Measurements from ENCODE around the gene MEIS3. TPM values are rescaled to one million over a fixed set of nuclear protein-coding genes. Genes with fewer than 3 reads are reported as not detected.

MEIS3 gene
- total and polyA plus RNA-seq, 10 of the 15 experiments (the other 5 are each of a cell fraction or from before 2014, with no cell fraction given) = 0.05 to 0.23 TPM; not detected in 8

DNA sequence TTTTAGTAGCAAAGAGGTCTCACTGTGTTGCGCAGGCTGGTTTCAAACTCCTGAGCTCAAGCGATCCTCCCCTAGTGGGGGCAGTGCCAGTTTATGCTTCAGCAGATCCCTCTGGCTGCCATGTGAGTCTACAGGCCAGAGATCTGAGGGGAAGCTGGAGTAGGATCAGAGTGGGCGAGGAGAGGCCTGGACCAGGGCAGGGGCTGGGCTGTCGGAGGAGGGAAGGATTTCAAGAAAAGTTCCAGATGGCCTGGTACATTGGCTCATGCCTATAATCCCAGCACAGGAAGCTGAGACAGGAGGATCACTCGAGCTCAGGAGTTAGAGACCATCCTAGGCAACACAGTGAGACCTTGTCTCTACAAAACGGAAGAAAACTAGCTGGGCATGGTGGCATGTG is 60.4 kb downstream of the MEIS3 start:
- ChIA-PET RAD21 (ENCODE audit: unreplicated experiment) (no interaction called here), SMC1A (ENCODE audit: uncharacterized antibody, unreplicated experiment) (no interaction called here), POLR2A (interaction anchor here (0.6 to 0.7 kb wide), 2 partner anchors 14 to 1293 kb away, joined by 3 to 4 read pairs; no protein-coding TSS in a partner anchor), CTCF (interaction anchor here (1.0 to 1.3 kb wide), 3 partner anchors 10 to 105 kb away, joined by 3 to 5 read pairs (median 4); partner anchors contain the start of gene DHX34)
- no peaks in the 10 kb centered on the region for H3K4me1 ChIP-seq (ENCODE audit: control insufficient read depth, insufficient read depth, low read length)
- TF ChIP-seq CREM (IDR thresholded peaks at IDR 0.05; ENCODE audit: low read depth) (no peak), EED (IDR thresholded peaks at IDR 0.05; ENCODE audit: low read depth) (no peak), ZNF207 (IDR thresholded peaks at IDR 0.05; ENCODE audit: borderline replicate concordance) (no peak), ZNF687 (IDR thresholded peaks at IDR 0.05) (no peak), TARDBP (IDR thresholded peaks at IDR 0.05; ENCODE audit: borderline replicate concordance) (no peak), STAT1 (conservative IDR thresholded peaks at IDR 0.05) (no peak), SMC3 (IDR thresholded peaks at IDR 0.05; ENCODE audit: borderline replicate concordance, low read length) (no peak), ESRRA (IDR thresholded peaks at IDR 0.05; ENCODE audit: low read length) (no peak), BMI1 (IDR thresholded peaks at IDR 0.05; ENCODE audit: borderline replicate concordance) (no peak), ZNF217 (IDR thresholded peaks at IDR 0.05) (no peak), SMARCA5 (IDR thresholded peaks at IDR 0.05) (no peak), NFYB (IDR thresholded peaks at IDR 0.05; ENCODE audit: insufficient read depth, low read depth, low read length) (no peak), HDAC2 (IDR thresholded peaks at IDR 0.05) (no peak), TCF3 (IDR thresholded peaks at IDR 0.05; ENCODE audit: borderline replicate concordance, insufficient read depth, low read depth, low read length) (no peak), EGR1 (IDR thresholded peaks at IDR 0.05; ENCODE audit: borderline replicate concordance in 1 of 2, low read depth in 2 of 2, low read length in 2 of 2) (no peak)
- TF ChIP-seq, protein P1, sequence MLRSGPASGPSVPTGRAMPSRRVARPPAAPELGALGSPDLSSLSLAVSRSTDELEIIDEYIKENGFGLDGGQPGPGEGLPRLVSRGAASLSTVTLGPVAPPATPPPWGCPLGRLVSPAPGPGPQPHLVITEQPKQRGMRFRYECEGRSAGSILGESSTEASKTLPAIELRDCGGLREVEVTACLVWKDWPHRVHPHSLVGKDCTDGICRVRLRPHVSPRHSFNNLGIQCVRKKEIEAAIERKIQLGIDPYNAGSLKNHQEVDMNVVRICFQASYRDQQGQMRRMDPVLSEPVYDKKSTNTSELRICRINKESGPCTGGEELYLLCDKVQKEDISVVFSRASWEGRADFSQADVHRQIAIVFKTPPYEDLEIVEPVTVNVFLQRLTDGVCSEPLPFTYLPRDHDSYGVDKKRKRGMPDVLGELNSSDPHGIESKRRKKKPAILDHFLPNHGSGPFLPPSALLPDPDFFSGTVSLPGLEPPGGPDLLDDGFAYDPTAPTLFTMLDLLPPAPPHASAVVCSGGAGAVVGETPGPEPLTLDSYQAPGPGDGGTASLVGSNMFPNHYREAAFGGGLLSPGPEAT (IDR thresholded peaks at IDR 0.05; ENCODE audit: low read depth) = no peak
- no peaks in the 10 kb centered on the region; the same call in 2 of the 3 replicates for H3K9me3 ChIP-seq (replicated peaks; ENCODE audit: control insufficient read depth, insufficient read depth, low read length)
- H2AFZ ChIP-seq (ENCODE audit: control insufficient read depth, low read depth, low read length) = no peak overlapping the region
- WGBS (ENCODE audit: insufficient coverage, insufficient replicate concordance, low lambda C conversion rate, missing lambda C conversion rate) = 89% methylated on average over 6 of the region's 6 CpGs
- no peak for FAIRE-seq
- intact Hi-C loops (cut with micrococcal nuclease; ENCODE audit: unreplicated experiment) = no loop called here
- H3K4me3 ChIP-seq = no peak overlapping the region
- no TSS peak for BruUV-seq (replicated peaks)
- H3K27ac ChIP-seq (ENCODE audit: control insufficient read depth, insufficient read depth) = no peak overlapping the region
- peaks cover 12 to 31% of the 10 kb centered on the region in 2 experiments for H3K36me3 ChIP-seq (ENCODE audit: control insufficient read depth in 2 of 2, insufficient read depth in 2 of 2, low read length in 1 of 2)
- H4K20me1 ChIP-seq (ENCODE audit: control insufficient read depth, insufficient read depth) = no peaks in the 10 kb centered on the region
- no peaks in the 10 kb centered on the region for H3K79me2 ChIP-seq (ENCODE audit: control insufficient read depth, insufficient read depth, low read length)
- ATAC-seq = no peak
- no peak overlapping the region for H3K9ac ChIP-seq (ENCODE audit: control insufficient read depth, insufficient read depth, low read length)
- no peak overlapping the region for H3K4me2 ChIP-seq (ENCODE audit: control insufficient read depth, insufficient read depth)
- in situ Hi-C loops (cut with MboI) = no loop called here
- no peak for DNase-seq (ENCODE audit: low read depth, low spot score)
- H3K27me3 ChIP-seq (replicated peaks in 1 of 2; ENCODE audit: control insufficient read depth in 2 of 2, insufficient read depth in 2 of 2, low read length in 1 of 2) = no peaks in the 10 kb centered on the region
